ENCODE results near the gene KCNK17.

- no peak for TF ChIP-seq SIN3A (IDR thresholded peaks at IDR 0.05; ENCODE audit: low read depth)
- no peak for TF ChIP-seq CTCF (IDR thresholded peaks at IDR 0.05 in 2 of 3, conservative IDR thresholded peaks at IDR 0.05 in 1 of 3; ENCODE audit: borderline replicate concordance in 1 of 3, insufficient read depth in 1 of 3, low read depth in 2 of 3, low read length in 2 of 3)
- no peak for TF ChIP-seq POLR2A (IDR thresholded peaks at IDR 0.05; ENCODE audit: borderline replicate concordance, extremely low read depth, insufficient read depth, insufficient read length)
- no peak for TF ChIP-seq RAD21 (IDR thresholded peaks at IDR 0.05; ENCODE audit: low read depth)
- TF ChIP-seq EZH2 (IDR thresholded peaks at IDR 0.05), result no peak
- no peak for TF ChIP-seq EGR1 (IDR thresholded peaks at IDR 0.05; ENCODE audit: low read depth)
- no peak for TF ChIP-seq REST (IDR thresholded peaks at IDR 0.05; ENCODE audit: low read depth)
- TF ChIP-seq JUND (IDR thresholded peaks at IDR 0.05), result no peak
- no peak for TF ChIP-seq POLR2AphosphoS5 (IDR thresholded peaks at IDR 0.05; ENCODE audit: low read depth, low read length)
- no peak for TF ChIP-seq SP1 (IDR thresholded peaks at IDR 0.05; ENCODE audit: low read depth)
- no peak for TF ChIP-seq ZNF274 (IDR thresholded peaks at IDR 0.05; ENCODE audit: low read depth, low read length)
Measured at GRCh38 chr6:39282774-39283173, 31.4 kb downstream of the KCNK17 start.
